HG03354 (cell line): Measurements from ENCODE around the gene ZNF185.
A peak's percentile ranks its signal among the peaks of the same experiment; 100 is the strongest.

Source experiments
- ATAC-seq: cut with Tn5 transposase; IDR thresholded peaks from one replicate; pipeline ENCODE4 v1.9.1; 2021; ENCODE audit warnings: mild to moderate bottlenecking; ENCODE audit not compliant: unreplicated experiment, poor library complexity, severe bottlenecking

ZNF185 gene

DNA sequence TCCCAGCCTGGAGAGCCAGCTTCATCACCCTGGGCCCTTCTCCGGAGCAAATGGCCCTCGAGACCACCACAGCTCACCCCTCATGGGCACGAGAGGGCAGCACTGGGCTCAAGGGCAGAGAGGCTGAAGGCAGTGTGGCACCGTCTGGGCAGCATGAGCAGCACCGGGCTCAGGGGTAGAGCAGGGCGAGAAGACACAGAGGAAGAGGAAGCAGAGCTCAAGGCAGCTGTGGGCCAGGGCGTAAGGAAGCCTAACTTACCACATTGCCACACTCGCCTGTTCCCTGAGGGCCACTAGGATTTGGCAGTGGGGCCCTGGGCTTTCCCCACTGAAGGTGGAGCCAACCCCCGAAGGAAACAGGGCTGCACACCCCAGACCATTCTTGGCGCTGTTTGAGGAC, 15.5 kb downstream of the ZNF185 start:
- ATAC-seq: no peak

GRCh38 chrX:152913910-152914309, 16.0 kb downstream of the ZNF185 start:
- no peak for ATAC-seq

- peak; percentile 93 for ATAC-seq
These were observed 17.8 kb downstream of the ZNF185 start for GRCh38 chrX:152915541-152916241.

- ATAC-seq: no peak
These were observed 20.1 kb downstream of the ZNF185 start for GRCh38 chrX:152917656-152918579.

GRCh38 chrX:152918707-152919106, 20.8 kb downstream of the ZNF185 start:
- no peak for ATAC-seq

DNA sequence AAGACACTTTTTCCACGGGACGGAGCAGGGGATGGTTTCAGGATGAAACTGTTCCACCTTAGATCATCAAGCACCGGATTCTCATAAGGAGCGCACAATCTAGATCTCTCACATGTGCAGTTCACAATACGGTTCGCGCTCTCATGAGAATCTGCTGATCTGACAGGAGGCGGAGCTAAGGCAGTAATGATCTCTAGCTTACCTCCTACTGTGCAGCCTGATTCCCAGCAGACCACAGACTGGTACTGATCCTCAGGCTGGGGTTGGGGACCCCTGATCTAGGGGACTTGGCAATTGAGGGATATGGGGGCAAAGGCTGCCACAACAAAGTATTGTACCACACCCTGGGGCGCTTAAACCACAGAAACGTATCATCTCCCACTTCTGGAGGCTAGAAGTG, 25.7 kb downstream of the ZNF185 start:
- ATAC-seq: no peak

DNA sequence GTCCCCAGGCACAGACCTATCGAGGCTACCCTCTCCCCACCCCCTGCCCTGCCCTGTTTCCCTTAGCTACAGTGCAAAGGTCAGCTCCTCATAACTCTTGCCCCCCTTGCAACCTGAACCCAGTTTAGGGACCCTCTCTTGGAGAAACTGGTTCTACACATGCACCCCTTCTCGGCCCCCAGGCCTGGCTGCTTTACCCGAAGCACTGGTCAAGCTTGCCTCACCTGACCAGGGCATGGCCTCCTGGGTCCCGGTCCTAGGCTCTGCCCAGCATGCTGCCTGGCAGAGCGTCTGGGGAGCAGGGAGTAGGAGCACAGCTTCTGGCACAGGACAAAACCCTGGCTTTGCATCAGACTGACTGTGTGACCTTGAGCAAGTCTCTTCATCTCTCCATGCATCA, 28.0 kb downstream of the ZNF185 start:
- peak; percentile 17 for ATAC-seq

- ATAC-seq: peak; percentile 88
These were observed 28.4 kb downstream of the ZNF185 start for GRCh38 chrX:152926279-152926678.

GRCh38 chrX:152926923-152927322, 29.1 kb downstream of the ZNF185 start:
- ATAC-seq: no peak

GRCh38 chrX:152927858-152928760, 30.2 kb downstream of the ZNF185 start:
- no peak for ATAC-seq

GRCh38 chrX:152928761-152929400, 31.0 kb downstream of the ZNF185 start:
- no peak for ATAC-seq

DNA sequence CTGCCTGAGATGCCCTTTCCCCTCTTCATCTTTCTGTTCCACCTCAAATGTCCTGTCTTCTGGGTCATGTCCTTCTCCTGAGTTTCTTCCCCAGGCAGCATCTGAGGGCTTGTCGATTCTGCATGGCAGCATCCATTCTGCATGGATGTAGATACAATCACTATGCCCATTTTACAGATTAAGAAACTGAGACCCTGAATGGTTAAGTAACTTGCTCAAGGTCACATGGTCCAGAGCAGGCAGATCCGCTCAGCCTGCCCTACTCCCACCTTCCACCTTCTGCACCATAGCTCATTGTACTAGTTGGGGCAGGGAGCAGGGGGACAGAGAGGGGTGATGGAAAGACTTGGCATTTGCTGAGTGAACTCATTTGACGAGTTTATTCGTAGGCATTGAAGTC, 32.0 kb downstream of the ZNF185 start:
- no peak for ATAC-seq

DNA sequence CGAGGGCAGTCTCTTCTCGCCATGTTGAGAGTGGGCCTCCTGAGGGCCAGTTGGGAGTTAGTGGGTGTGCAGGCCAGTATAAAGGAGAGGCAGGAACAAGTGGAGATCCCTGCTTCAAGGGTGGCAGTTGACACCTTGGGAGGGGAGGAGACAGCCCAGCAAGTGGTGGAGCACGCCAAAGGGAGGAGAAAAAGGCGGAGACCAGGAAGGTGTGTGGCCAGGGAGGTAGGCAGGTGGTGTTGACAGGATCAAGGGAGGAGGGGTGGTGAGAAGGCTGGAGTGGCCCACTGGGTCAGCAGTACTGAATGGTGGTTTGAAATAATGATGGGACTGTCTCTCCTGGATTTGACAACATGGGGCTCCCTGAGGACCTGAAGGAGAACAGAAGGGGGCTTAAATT, 32.6 kb downstream of the ZNF185 start:
- ATAC-seq: no peak

GRCh38 chrX:152932144-152932543, 34.3 kb downstream of the ZNF185 start:
- no peak for ATAC-seq

DNA sequence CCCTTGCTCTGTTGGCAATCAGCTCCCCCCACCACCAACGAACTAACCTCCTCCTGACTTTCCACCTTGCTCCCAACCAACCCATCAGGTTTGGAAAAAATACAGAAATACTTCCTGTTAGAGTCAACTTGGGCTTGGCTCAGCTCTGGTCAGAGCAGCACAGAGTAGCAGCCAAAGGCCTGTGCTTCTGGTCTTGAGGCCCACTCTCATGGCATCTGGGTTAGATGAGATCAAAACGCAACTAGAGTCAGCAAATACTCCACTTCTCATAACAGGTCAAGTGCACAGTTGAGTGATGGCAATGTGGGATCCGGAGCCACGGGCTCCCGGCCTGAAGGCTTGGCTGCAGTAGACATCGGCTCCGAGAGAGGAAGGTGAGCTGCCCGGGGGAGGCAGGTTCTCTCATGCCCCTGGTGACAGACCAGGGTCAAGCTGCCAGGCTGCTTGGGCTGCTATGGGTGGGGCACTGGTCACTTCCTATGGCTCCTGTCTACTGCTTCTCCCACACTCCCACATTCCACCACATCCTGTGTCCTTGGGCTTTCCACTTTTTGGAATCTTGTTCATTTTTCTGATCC, 34.8 kb downstream of the ZNF185 start:
- no peak for ATAC-seq

GRCh38 chrX:152936306-152936705, 38.4 kb downstream of the ZNF185 start:
- no peak for ATAC-seq

DNA sequence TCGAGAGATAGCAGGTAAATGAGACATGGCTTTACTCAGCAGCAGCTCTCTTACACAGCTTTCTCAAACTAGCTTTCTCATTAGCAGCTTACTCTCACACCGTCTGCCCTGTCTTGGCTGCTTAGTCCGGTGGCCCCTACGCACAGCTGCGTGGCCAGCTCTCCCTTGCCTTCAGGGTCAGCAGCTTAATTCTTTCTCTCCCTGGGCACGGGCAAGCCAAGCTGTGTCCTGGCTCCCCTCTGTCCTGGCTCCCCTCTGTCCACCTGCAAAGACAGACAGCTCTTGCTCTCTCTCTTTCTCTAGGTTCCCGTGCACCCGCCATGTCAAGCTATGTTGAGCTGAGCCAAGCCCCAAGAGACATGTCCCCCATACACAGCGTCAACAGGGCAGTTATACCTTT, 39.4 kb downstream of the ZNF185 start:
- ATAC-seq: no peak

DNA sequence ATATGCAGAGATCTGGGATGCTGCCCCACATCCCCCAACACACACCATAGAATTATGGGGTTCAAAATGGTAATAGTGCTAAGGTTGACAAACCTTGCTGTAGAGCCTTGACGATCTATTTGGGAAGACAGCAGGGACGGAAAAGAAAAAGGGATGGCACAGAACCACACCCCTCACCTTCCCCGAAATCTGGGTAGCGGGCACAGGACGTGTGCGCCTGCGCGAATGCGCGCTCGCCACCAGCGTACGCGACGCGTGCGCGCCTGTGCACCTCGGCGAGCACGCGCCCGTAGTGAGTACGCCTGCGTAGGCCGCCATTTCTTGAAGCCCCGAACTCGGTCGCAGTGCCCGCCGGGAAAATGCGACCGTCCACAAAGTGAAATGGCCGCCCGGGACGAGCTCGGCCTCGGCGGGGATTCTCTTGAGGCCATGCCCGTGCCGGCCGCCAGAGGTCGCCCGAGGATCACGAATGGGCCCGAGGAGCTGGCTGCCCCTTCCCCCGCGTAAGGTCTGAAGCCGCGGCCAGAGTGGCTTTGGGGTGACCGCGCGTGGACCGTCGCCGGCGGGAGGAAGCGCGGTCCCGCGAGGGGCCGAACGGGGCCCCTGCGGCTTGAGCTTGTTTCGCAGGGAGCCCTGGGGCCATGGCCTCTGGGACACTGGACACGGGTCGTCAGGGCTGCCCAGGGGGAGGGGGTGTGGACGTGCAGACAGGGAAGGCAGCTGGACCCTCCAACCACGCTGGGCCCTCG, 43.6 kb downstream of the ZNF185 start:
- peak; percentile 96 for ATAC-seq

DNA sequence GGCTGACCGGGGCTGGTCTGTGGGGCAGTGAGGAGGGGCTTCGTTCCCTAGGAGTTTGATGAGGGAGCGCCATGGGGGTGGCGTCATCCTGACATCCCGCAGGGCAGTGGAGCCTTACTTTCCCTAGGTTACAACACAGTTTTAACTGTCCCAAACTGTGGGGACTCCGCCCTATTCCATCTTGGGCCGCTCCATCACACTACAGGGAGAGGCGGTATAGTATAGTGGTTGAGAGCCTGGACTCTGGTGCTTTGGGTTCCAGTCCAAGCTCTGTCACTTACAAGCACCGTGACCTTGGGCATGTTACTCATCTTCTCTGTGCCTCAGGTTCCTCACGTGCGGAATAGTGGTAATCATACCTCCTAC, 44.2 kb downstream of the ZNF185 start:
- ATAC-seq: no peak
